Glutamatergic neuron (in vitro differentiated cells): ENCODE measurements around the gene SLC22A31. TPM values are rescaled to one million over a fixed set of nuclear protein-coding genes. Genes with fewer than 3 reads are reported as not detected.

Experiments used
- DNase-seq: peaks from one replicate; pipeline ENCODE4 v3.0.0; 2022
- H3K27ac Mint-ChIP-seq: one replicate; pipeline ENCODE4 v1.8.0; 2020; ENCODE audit warnings: mild to moderate bottlenecking, mixed read lengths, inconsistent platforms; ENCODE audit not compliant: unreplicated experiment
- H3K27me3 Mint-ChIP-seq: one replicate; pipeline ENCODE4 v1.8.0; 2020; ENCODE audit warnings: mild to moderate bottlenecking, moderate library complexity, mixed read lengths, inconsistent platforms; ENCODE audit not compliant: unreplicated experiment
- H3K36me3 Mint-ChIP-seq: one replicate; pipeline ENCODE4 v1.8.0; 2020; ENCODE audit warnings: mild to moderate bottlenecking, mixed read lengths, inconsistent platforms; ENCODE audit not compliant: unreplicated experiment
- H3K4me1 Mint-ChIP-seq: one replicate; pipeline ENCODE4 v1.8.0; 2020; ENCODE audit warnings: mild to moderate bottlenecking, low read depth, mixed read lengths, inconsistent platforms; ENCODE audit not compliant: unreplicated experiment
- H3K4me3 Mint-ChIP-seq: one replicate; pipeline ENCODE4 v1.8.0; 2020; ENCODE audit warnings: mild to moderate bottlenecking, mixed read lengths, inconsistent platforms; ENCODE audit not compliant: unreplicated experiment
- H3K9me3 Mint-ChIP-seq: one replicate; pipeline ENCODE4 v1.8.0; 2020; ENCODE audit warnings: mild to moderate bottlenecking, moderate library complexity, mixed read lengths, inconsistent platforms; ENCODE audit not compliant: unreplicated experiment
- CTCF ChIP-seq: fragments of 200-600 bp; sonication (generic); IDR thresholded peaks from one replicate; pipeline ENCODE4 v1.5.0; 2021; ENCODE audit not compliant: partially characterized antibody, unreplicated experiment
- total RNA-seq: library from RNA; stranded (reverse); fragmentation: NEBNext Ultra II Directional; extraction: Animal tissue kit (Norgen Biotek cat#: 25700); gene quantifications from one replicate; pipeline ENCODE4 v1.2.1, GENCODE V29; 2021; ENCODE audit not compliant: unreplicated experiment

Gene SLC22A31
- total RNA-seq, 1 donor from 2014 or later: 3.9 TPM

GRCh38 chr16:89153848-89154271 is 46.5 kb downstream of the SLC22A31 start:
- Mint-ChIP-seq H3K4me1 (peaks cover 8% of the 10 kb centered on the region), H3K27ac (no peak overlapping the region), H3K36me3 (peaks cover 28% of the 10 kb centered on the region), H3K4me3 (no peak overlapping the region), H3K27me3 (peaks cover 4% of the 10 kb centered on the region), H3K9me3 (peaks cover 16% of the 10 kb centered on the region)
- no peak for TF ChIP-seq CTCF
- no peak for DNase-seq

GRCh38 chr16:89152831-89153700 is 47.3 kb downstream of the SLC22A31 start:
- no peak overlapping the region for H3K4me3 Mint-ChIP-seq
- H3K27ac Mint-ChIP-seq: peak overlapping the region; percentile 15
- TF ChIP-seq CTCF: no peak
- no peak for DNase-seq
- H3K27me3 Mint-ChIP-seq: peaks cover 7% of the 10 kb centered on the region
- H3K9me3 Mint-ChIP-seq: peaks cover 17% of the 10 kb centered on the region
- H3K4me1 Mint-ChIP-seq: peaks cover 8% of the 10 kb centered on the region
- H3K36me3 Mint-ChIP-seq: peaks cover 32% of the 10 kb centered on the region

- Mint-ChIP-seq H3K9me3 (peaks cover 18% of the 10 kb centered on the region), H3K36me3 (peaks cover 41% of the 10 kb centered on the region), H3K4me3 (no peak overlapping the region), H3K4me1 (peaks cover 8% of the 10 kb centered on the region), H3K27me3 (peaks cover 7% of the 10 kb centered on the region), H3K27ac (no peak overlapping the region)
- no peak for TF ChIP-seq CTCF
- DNase-seq: peak; percentile 1
Measured at GRCh38 chr16:89150981-89151380, 49.4 kb downstream of the SLC22A31 start.

DNA sequence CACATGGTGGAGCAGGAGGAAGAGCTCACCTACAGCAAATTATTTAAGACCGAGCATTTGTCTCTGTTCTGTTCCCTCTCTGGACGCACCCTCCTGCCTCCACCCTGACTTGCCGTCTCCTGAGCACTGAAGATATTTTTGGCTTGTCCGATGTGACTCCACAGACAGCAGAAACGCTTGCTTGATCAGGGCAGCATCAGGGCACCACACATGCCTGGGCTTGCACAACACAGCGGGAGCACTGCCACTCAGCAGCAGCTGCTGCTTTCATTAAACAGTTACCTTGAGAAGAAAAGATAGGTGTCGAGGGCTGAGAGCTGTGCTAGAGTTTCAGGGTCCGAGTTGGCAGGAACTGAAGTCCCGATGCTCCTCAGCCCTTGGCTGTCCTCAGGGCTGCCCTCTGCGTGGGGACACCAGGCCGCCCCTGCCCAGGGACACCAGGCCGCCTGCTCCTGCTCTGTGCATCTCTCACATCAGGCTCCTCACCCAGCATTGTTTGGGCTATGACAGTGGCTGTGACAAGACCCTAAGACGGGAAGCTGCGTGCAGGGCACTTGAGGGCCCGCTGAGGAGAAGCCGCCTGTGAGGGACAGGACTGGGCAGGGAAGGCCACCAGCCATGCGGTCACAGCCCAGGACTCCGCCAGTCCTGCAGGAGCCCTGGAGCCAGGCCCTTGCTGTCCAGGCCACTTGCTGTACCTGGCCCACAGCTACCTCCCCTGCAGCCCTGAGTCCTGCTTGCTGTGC is 50.1 kb downstream of the SLC22A31 start:
- TF ChIP-seq CTCF: no peak
- H3K4me1 Mint-ChIP-seq: peaks cover 1% of the 10 kb centered on the region
- peaks cover 7% of the 10 kb centered on the region for H3K27me3 Mint-ChIP-seq
- no peak overlapping the region for H3K27ac Mint-ChIP-seq
- peaks cover 18% of the 10 kb centered on the region for H3K9me3 Mint-ChIP-seq
- peak; percentile 4 for DNase-seq
- H3K4me3 Mint-ChIP-seq: no peak overlapping the region
- peaks cover 41% of the 10 kb centered on the region for H3K36me3 Mint-ChIP-seq
